Calu3 (cell line): Measurements from ENCODE around the gene C11orf86. TPM values are rescaled to one million over a fixed set of nuclear protein-coding genes. Genes with fewer than 3 reads are reported as not detected.
A peak's percentile ranks its signal among the peaks of the same experiment; 100 is the strongest.

Experiments used
- BruUV-seq: library from RNA; stranded (reverse); fragments of 400-500 nt; replicated peaks from 2 replicates; lab custom pipeline; 2021; lab: Mats Ljungman, UMichigan
- CTCF ChIA-PET: fragments of 300-600 bp; sonication (Branson Sonifier 250); formaldehyde crosslinking; loops from one replicate; lab custom pipeline; 2022; ENCODE audit warnings: antibody characterized with exemption; lab: Charles Lee
- DNase-seq: peaks from one replicate; pipeline ENCODE4 v3.0.0; 2022
- H3K27ac Mint-ChIP-seq: one replicate; pipeline ENCODE4 v1.8.0; 2022; ENCODE audit warnings: mixed read lengths; ENCODE audit not compliant: unreplicated experiment
- H3K27me3 Mint-ChIP-seq: one replicate; pipeline ENCODE4 v1.8.0; 2022; ENCODE audit warnings: mixed read lengths; ENCODE audit not compliant: unreplicated experiment
- H3K36me3 Mint-ChIP-seq: one replicate; pipeline ENCODE4 v1.8.0; 2022; ENCODE audit warnings: mild to moderate bottlenecking, moderate library complexity, mixed read lengths; ENCODE audit not compliant: insufficient read depth, unreplicated experiment
- H3K4me1 Mint-ChIP-seq: one replicate; pipeline ENCODE4 v1.8.0; 2022; ENCODE audit warnings: mild to moderate bottlenecking, low read depth, mixed read lengths; ENCODE audit not compliant: unreplicated experiment
- H3K4me3 Mint-ChIP-seq: one replicate; pipeline ENCODE4 v1.8.0; 2022; ENCODE audit warnings: mild to moderate bottlenecking, low read depth, moderate library complexity, mixed read lengths; ENCODE audit not compliant: unreplicated experiment
- H3K9me3 Mint-ChIP-seq: one replicate; pipeline ENCODE4 v1.8.0; 2022; ENCODE audit warnings: low read depth, mixed read lengths; ENCODE audit not compliant: unreplicated experiment
- CTCF ChIP-seq: fragments of 200-600 bp; IDR thresholded peaks from one replicate; pipeline ENCODE4 v1.8.0; 2022; ENCODE audit warnings: antibody characterized with exemption; ENCODE audit not compliant: unreplicated experiment
- intact Hi-C: fragments of 100-400 bp; cut with micrococcal nuclease; formaldehyde crosslinking; loops from one replicate; pipeline ENCODE4 v1.10.0; 2022; ENCODE audit not compliant: unreplicated experiment
- total RNA-seq: library from RNA; stranded (reverse); gene quantifications from 2 replicates; pipeline ENCODE4 v1.2.3, GENCODE V29; 2022

Gene C11orf86
- total RNA-seq, 1 experiment from 2014 or later = not detected

GRCh38 chr11:66950112-66950535 lies 25.0 kb upstream of the C11orf86 start:
- BruUV-seq = no TSS peak
- CTCF ChIA-PET = no interaction called here
- Mint-ChIP-seq H3K36me3 (peaks cover 21% of the 10 kb centered on the region), H3K27ac (peak overlapping the region; percentile 85), H3K27me3 (no peaks in the 10 kb centered on the region), H3K9me3 (no peaks in the 10 kb centered on the region), H3K4me1 (peaks cover 15% of the 10 kb centered on the region), H3K4me3 (no peak overlapping the region)
- DNase-seq = peak; percentile 63
- TF ChIP-seq CTCF = no peak
- intact Hi-C loops = loop anchor here (10.0 kb wide), 1 partner anchor 55 kb away; no protein-coding TSS in a partner anchor

- no peak for DNase-seq
- BruUV-seq = no TSS peak
- Mint-ChIP-seq H3K36me3 (peaks cover 23% of the 10 kb centered on the region), H3K27ac (no peak overlapping the region), H3K27me3 (no peaks in the 10 kb centered on the region), H3K9me3 (no peaks in the 10 kb centered on the region), H3K4me1 (peaks cover 24% of the 10 kb centered on the region), H3K4me3 (no peak overlapping the region)
- TF ChIP-seq CTCF = no peak
- intact Hi-C loops = loop anchor here (10.0 kb wide), 1 partner anchor 56 kb away; no protein-coding TSS in a partner anchor
- CTCF ChIA-PET = no interaction called here
Measured at GRCh38 chr11:66951135-66951534, 24.0 kb upstream of the C11orf86 start.

GRCh38 chr11:66951927-66952337 lies 23.2 kb upstream of the C11orf86 start:
- Mint-ChIP-seq H3K36me3 (peaks cover 27% of the 10 kb centered on the region), H3K4me3 (no peak overlapping the region), H3K27ac (no peak overlapping the region), H3K9me3 (no peaks in the 10 kb centered on the region), H3K4me1 (peaks cover 32% of the 10 kb centered on the region), H3K27me3 (no peaks in the 10 kb centered on the region)
- CTCF ChIA-PET = no interaction called here
- no TSS peak for BruUV-seq
- no peak for DNase-seq
- intact Hi-C loops = loop anchor here (10.0 kb wide), 1 partner anchor 57 kb away; no protein-coding TSS in a partner anchor
- TF ChIP-seq CTCF = no peak

- intact Hi-C loops = loop anchor here (10.0 kb wide), 1 partner anchor 58 kb away; no protein-coding TSS in a partner anchor
- no TSS peak for BruUV-seq
- no peak for DNase-seq
- peaks cover 36% of the 10 kb centered on the region for H3K4me1 Mint-ChIP-seq
- H3K27me3 Mint-ChIP-seq = no peaks in the 10 kb centered on the region
- no peak for TF ChIP-seq CTCF
- no peak overlapping the region for H3K27ac Mint-ChIP-seq
- no peaks in the 10 kb centered on the region for H3K9me3 Mint-ChIP-seq
- CTCF ChIA-PET = interaction anchor here (1.1 kb wide), 1 partner anchor 18 kb away, joined by 3 read pairs; no protein-coding TSS in a partner anchor
- peaks cover 40% of the 10 kb centered on the region for H3K36me3 Mint-ChIP-seq
- H3K4me3 Mint-ChIP-seq = no peak overlapping the region
Measured at GRCh38 chr11:66953081-66953833, 21.8 kb upstream of the C11orf86 start.
